NK-92 (cell line): ENCODE results near the gene TYW1B.
"Not testable (repeated sequence)": the region's sequence is repeated elsewhere in the genome, so short reads cannot be mapped to it uniquely, and the experiment has no call there.

Experiments used
- DNase-seq: peaks from one replicate; lab custom pipeline; 2025; ENCODE audit not compliant: unreplicated experiment; lab: John Stamatoyannopoulos, UW

The TYW1B gene, protein sequence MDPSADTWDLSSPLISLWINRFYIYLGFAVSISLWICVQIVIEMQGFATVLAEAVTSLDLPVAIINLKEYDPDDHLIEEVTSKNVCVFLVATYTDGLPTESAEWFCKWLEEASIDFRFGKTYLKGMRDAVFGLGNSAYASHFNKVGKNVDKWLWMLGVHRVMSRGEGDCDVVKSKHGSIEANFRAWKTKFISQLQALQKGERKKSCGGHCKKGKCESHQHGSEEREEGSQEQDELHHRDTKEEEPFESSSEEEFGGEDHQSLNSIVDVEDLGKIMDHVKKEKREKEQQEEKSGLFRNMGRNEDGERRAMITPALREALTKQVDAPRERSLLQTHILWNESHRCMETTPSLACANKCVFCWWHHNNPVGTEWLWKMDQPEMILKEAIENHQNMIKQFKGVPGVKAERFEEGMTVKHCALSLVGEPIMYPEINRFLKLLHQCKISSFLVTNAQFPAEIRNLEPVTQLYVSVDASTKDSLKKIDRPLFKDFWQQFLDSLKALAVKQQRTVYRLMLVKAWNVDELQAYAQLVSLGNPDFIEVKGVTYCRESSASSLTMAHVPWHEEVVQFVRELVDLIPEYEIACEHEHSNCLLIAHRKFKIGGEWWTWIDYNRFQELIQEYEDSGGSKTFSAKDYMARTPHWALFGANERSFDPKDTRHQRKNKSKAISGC

DNA sequence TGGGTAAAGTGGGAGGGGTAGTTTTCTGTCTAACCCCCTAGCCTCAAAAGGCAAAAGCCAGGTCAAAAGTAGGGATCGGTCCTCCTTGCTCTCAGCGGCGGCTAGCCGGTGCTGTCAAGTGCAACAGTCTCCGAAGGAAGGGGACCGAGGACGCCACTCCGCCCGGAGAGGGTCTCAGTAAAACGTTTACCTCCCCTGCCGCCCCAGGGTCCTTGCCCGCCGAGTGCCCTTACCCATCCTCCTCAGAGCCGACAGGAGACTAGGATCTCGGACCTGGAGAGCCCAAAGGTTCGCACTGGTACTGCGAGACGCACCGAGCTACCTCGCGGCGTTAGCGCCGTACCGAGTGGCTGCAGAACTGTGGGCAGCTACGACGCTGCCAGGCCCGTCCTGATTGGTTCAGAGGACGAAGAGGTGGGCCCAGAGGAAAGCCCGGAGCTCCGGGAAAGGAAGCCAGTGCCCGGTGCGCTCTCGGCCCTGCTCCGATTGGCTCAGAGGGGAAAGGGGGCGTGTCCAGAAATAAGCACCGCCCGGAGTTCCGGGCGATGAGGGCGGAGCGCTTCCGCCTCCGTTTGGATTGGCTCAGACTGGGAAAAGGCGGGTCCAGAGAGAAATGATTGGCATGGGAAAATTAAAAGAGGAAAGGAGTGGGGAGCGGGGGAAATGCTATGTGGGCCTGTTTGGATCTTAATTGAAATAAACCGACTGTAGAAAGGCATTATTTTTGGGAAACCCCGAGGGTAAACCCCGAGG, at the start of gene TYW1B:
Gene TYW1B (minus strand): TSS at position 362 of the 753 bp plus-strand sequence. CDS start 125 bp downstream, at position 237.
- DNase-seq, result peak; percentile 87

DNA sequence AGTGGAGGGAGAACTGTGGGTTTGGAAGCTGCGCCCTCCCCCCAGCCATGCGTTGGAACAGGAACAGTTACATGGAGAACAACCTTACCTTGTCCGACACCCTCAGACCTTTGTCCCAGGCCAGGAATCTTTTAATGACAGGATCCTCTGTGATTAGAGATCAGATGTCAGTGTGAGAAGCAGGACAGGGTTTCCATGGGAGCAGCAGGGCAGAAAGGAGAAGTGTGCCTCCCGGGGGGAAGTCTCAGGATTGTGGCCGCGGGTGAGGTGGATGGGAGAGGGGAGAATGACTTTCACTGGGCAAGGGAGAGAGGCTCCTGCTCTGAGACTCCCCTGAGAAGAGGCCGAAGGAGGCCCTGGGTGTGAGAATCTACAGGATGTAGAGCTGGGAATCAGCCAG, 39.6 kb upstream of the TYW1B start:
- not testable (repeated sequence) for DNase-seq

DNA sequence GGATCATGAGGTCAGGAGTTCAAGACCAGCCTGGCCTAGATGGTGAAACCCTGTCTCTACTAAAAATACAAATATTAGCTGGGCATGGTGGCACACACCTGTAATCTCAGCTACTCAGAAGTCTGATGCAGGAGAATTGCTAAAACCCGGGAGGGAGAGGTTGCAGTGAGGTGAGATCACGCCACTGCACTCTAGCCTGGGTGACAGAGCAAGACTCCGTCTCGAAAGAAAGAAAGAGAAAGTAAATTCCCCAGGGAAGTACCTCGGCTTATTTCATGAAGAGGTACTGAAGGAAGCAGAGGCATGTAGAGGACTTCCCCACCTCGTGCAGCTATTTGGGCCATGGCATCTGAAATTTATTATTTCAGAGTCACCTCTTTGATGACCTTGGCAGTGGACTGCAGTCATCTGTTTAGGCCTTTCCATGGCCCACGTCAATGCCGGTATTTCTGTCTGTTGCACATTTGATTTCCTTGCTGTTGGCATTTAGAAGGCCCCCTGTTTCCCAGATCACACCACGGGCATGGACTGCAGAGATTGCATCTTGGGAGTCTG, 30.9 kb upstream of the TYW1B start:
- not testable (repeated sequence) for DNase-seq

DNA sequence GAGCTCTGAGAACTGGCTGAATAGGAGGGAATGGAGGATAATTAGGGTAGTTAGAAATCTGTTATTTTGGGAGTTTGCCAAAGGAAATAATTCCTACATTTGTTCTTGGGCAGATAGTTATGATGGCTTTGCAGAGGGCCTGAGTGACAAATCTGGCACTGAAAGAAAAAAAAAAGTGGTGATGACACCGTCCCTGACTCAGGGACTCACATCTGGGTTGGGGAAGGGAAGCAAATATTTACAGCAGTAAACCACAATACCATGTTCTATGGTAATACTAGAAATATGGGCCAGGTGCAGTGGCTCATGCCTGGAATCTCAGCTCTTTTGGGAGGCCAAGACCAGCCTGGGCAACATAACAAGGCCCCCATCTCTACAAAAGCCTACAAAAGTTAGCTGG, 29.9 kb upstream of the TYW1B start:
- not testable (repeated sequence) for DNase-seq

DNA sequence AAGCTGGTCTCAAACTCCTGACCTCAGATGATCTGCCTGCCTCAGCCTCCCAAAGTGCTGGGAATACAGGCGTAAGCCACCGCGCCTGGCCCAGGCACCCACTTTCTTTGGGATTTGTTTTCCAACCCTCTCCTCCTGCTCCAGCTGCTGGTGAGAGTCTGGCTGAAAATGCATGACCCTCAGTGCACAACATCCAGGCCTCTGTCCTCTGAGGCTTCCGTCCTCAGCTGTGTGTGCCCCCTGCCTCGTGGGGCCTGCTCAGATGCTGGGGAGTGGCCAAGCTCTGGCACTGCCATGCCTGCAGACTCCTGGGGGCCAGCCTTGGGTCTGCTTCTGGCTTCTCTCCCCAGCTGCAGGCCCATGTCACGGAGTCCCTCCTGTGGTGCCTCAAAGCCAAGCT, 27.3 kb upstream of the TYW1B start:
- not testable (repeated sequence) for DNase-seq

DNA sequence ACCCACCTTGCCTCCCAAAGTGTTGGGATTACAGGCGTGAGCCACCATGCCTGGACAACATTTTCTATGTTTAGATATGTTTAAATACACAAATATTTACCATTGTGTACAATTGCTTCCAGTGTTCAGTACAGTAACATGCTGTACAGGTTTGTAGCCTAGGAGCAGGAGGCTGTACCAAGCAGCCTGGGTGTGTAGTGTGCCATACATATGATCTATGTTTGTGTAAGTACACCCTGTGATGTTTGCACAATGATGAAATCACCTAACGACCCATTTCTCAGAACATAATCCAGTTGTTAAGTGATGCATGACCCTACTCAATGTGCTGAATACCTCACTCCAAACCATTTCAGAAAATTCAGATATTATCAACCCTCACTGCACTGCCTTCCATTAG, 24.9 kb upstream of the TYW1B start:
- DNase-seq, result not testable (repeated sequence)

DNA sequence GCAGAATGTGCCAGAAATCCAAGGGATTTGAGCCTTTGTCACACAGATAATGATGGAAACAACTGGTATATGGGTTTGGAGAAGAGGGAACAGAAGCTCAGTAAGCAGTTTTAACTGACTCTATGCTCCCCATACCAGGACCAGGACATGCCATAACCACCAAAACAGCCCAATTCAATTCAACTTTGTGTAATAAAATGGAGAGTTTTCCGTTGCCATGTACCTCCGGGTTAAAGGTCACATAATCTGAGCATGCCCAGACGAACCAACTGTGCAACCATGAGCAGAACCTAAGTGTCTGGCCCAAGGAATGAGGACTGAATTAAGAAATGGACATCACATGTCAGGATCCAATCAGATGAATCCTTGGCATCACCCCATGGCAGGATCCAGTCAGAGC, 22.7 kb upstream of the TYW1B start:
- not testable (repeated sequence) for DNase-seq

DNA sequence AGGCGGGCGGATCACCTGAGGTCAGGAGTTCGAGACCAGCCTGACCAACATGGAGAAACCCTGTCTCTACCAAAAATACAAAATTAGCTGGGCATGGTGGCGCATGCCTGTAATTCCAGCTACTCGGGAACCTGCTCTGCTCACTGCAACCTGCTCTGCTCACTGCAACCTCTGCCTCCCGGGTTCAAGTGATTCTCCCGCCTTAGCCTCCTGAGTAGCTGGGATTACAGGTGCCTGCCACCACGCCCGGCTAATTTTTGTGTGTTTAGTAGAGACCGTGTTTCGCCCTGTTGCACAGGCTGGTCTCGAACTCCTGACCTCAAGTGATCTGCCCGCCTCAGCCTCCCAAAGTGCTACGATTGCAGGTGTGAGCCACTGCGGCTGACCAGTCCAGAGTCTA, 16.1 kb upstream of the TYW1B start:
- not testable (repeated sequence) for DNase-seq

DNA sequence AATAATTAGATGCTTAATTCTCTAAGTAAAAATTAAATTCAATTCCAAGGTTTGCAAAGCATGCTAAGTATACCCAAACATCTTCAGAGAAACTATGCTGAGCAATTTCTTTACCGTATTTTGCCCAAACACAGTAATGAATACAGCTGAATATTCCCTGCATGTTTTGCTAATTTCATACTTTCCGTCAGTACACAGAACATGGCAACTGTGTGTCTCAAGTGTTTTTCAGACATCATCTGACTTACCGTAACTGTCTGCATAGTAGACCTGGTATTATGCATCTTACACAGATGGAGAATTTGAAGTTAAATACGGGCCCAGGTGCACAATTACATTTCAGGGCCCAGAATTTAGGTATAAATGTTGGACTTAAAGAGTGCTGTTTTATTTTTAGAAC, 15.2 kb upstream of the TYW1B start:
- not testable (repeated sequence) for DNase-seq

DNA sequence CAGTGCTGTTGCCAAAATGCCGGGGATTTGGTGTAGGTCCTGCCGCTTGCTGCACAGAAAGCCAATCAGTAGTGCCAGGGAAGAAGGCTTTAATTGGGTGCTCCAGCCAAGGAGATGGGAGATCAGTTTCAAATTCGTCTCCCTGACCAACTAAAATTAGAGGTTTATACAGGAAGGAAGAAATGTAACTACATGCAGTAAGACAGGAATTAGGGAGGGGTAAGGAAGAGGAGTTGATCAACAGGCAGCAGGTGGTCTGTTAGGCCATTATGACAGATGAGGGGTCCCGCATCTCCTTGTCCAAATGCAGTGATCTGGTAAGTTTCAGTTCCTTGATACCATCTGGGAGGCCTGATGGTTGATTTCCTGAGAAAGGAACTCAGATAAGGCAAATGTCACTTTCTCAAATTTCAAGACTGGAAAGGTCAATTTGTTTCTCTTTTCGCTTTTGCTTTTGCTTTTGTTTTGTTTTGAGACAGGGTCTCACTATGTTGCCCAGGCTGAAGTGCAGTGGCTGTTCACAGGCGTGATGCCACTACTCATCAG, 13.0 kb upstream of the TYW1B start:
- not testable (repeated sequence) for DNase-seq

DNA sequence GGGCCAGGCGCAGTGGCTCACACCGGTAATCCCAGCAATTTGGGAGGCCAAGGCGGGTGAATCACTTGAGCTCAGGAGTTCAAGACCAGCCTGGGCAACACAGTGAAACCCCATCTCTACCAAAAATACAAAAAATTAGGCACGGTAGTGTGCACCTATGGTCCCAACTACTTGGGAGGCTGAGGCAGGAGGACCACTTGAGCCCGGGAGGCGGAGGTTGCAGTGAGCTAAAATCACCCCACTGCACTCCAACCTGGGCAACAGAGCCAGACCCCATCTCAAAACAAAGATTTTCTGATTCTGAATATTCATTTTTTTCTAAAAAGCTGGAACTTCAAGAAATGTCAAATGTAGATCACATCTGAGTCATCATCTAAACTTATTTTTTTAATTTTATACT, 10.3 kb upstream of the TYW1B start:
- DNase-seq, result not testable (repeated sequence)

DNA sequence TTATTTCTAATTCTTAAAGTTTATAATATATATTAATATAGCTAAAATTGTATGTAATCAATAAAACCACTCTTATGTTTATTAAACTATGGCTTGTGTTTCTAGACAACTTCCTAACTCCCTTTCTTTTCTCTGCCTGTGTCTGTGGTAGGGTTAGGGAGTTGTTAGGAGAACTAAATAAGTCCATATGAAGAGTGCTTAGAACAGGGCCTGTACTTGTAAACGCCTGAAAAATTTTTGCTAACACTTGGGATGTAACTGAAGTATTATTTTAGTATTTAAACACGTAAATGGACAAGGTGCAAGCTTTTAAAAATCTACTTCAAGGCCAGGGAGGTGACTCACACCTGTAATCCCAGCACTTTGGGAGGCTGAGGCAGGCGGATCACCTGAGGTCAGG, 9.3 kb upstream of the TYW1B start:
- not testable (repeated sequence) for DNase-seq

DNA sequence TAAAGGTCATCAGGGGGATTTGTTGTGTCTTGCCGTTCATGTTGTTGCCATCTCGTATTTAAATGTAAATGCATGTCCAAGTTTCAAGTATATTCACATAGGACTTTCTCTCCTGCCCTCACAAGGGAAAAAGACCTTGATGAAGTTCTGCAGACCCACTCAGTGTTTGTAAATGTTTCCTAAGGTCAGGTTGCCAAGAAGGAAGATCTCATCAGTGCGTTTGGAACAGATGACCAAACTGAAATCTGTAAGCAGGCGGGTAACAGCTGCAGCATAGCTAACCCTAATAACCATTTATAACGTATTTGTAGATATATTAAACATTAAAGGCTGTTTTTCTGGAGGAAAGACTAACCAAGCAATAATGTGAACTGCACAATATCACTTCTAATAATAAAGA, 2.6 kb upstream of the TYW1B start:
- DNase-seq, result not testable (repeated sequence)

DNA sequence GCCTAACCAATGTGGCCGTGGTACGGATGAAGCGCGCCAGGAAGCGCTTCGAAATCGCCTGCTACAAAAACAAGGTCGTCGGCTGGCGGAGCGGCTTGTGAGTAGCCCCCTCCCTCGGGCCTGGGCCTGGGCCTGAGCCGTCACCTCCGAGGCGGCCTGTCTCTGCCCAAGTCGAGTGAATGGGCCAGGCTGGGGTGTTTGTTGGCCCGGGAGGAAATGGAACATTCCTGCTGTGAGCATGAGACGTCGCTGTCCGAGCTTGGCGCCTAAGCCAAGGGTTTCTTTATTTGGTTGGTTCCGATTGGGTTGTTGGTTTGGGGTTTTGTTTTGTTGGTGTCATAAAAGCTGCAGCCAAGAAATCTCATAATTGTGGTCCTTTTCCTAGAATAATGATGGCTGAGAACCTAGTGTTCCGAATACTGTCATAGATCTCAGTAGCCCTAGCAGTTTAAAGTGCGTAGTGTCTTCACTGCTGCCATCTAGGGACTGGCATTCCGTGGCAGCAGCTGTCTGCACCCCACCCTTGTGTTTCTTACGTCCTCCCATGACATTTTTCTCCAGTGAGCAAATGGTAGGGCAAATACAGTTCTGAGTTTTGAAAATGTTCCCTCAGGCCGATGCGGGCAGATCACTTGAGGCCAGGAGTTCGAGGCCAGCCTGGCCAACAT, 1.8 kb upstream of the TYW1B start:
- DNase-seq, result not testable (repeated sequence)

DNA sequence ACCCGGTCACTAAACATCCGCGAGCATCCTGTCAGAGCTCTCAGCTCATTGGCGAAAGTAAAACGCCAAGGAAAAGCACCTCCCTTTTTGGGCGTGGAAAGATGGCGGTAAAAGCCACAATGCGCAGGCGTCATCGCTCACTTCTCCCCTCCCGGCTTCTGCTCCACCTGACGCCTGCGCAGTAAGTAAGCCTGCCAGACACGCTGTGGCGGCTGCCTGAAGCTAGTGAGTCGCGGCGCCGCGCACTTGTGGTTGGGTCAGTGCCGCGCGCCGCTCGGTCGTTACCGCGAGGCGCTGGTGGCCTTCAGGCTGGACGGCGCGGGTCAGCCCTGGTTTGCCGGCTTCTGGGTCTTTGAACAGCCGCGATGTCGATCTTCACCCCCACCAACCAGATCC, 1.3 kb upstream of the TYW1B start:
- DNase-seq, result peak; percentile 82

DNA sequence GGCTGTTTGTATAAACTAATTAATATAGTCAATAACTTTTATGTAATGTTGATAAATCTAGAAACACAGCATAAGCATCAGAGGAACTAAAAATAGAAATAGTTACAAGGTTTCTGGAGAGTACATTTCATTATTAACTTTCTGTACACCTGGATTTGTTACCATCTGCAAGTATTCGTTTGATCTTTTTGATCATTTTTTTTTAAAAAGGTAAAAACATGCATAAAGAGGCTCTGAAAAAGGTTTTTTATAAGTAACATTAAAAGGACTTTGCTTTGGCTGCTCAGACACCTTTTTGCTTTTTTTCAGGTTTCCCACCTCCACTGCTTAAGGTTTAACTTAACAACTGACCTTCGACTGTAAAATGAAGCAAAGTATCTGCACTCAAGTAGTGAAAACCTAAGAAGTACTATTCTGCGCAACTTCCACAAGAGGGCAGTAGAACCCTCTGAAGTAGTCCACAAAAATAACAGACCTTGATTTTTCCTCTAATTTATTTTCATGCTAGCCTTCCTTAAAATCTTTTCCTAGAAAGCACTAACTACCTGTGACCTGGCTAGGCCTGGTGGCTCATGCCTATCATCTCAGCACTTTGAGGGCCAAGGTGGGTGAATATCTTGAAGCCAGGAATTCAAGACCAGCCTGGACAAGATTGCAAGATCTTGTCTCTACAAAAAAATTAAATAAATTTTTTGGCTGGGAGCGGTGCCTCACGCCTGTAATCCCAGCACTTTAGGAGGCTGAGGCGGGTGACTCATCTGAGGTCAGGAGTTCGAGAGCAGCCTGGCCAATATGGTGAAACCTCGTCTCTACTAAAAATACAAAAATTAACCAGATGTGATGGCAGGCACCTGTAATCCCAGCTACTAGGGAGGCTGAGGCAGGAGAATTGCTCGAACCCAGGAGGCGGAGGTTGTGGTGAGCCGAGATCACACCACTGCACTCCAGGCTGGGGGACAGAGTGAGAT, 4.0 kb downstream of the TYW1B start:
- not testable (repeated sequence) for DNase-seq

DNA sequence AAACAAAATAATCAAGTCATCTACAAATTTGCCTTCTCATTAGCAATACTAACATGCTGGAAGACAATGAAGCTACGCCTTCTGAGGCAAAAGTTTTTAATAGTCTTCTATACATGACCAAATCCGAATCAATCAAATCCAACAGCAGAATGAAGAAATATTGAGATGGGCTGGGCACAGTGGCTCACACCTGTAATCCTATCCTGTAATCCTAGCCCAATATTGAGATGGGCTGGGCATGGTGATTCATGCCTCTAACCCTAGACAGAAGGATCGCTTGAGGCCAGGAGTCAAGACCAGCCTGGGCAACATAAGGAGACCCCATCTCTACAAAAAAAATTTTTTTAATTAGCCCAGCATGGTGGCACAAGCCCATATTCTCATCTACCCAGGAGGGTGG, 5.5 kb downstream of the TYW1B start:
- not testable (repeated sequence) for DNase-seq

DNA sequence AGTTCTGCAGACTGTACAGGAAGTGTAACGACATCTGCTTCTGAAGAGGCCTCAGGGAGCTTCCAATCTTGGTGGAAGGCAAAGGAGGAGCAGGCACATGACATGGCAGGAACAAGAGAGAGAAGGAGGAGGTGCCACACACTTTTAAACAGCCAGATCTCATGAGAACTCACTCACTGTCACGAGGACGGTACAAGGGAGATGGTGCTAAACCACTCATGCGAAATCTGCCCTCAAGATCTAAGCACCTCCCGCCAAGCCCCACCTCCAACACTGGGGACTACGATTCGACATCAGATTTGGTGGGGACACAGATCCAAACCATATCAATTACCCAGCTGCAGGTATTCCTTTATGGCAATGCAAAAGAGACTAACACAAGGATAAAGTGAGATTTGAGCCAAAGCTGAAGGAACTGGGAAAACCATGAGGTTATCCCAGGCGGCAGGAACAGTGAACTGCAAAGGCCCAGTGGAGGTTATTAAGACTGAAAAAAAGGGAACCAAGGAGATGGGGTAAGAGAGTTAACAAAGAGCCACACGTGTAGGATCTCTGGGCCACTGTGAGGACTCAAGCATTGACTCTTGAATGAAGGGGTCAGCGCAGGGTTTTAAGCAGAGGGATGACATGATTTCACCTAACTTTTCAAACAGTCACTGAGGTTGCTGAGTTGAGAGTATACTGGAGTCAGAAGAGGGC, 9.2 kb downstream of the TYW1B start:
- not testable (repeated sequence) for DNase-seq

DNA sequence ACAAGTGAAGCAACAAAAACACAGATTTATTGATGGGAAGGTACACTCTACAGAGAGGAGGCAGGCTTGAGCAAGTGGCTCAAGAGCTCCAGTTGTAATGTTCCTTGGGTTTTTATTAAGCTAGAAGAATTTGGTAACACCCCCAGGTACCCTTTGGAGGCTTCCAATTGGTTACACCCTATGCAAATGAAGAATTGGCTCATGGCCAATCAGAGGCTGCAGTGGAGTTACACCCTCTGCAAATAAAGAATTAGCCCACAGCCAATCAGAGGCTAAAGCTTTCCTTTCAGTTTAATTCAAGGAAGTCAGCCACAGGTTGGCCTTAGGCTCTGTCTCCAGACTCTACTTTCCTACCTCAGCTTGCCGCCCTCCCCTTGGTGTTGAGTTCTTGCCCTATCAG, 10.3 kb downstream of the TYW1B start:
- not testable (repeated sequence) for DNase-seq
